Stimulated activated CD4-positive, alpha-beta T cell treated with anti-CD3 and anti-CD28 coated beads, Interleukin-12 subunit alpha, Interleukin-12 subunit beta, amount 100 ng/mL, for 48 hours (primary cell): ENCODE results near the gene HCRTR2.
"Not testable (repeated sequence)": the region's sequence is repeated elsewhere in the genome, so short reads cannot be mapped to it uniquely, and the experiment has no call there.

Experiments used
- DNase-seq, 3 donors: peaks; one replicate each; pipeline ENCODE4 v3.0.0-alpha.2; 2020; ENCODE audit warnings: low read depth in 2 of 3, low spot score in 1 of 3

Gene HCRTR2

DNA sequence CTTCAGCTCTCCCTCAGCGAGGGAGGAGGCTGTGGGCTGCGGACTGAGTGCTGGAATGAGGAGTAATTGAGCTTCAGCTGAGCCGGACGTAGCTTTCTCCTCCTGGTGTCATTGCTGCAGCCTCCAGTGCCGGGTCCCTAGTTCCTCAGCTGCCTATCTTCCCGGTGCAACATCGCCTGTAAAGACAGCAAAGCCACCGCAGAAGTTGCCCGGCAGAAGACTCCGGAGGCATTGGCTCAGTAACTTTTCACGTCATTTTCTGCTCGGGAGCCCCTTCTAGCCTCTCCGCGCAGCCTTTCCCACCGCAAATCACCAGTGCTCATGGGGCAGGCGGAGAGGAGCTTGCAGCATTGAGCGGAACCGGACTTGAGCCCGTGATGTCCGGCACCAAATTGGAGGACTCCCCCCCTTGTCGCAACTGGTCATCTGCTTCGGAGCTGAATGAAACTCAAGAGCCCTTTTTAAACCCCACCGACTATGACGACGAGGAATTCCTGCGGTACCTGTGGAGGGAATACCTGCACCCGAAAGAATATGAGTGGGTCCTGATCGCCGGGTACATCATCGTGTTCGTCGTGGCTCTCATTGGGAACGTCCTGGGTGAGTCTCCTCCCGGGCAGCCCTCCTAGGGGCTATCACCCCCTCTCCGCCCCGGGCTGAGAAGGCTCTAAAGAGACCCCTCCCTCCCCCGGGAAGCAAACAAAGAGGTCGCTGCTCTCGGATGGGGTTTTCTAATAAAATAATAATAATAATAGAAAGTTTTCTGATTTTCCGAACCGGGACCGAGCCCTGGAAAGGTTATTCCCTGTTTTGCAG, at the start of gene HCRTR2:
TSS of gene HCRTR2 (plus strand) at position 305 of the 816 bp plus-strand sequence. CDS start at position 378, 73 bp downstream.
- DNase-seq: no peak

DNA sequence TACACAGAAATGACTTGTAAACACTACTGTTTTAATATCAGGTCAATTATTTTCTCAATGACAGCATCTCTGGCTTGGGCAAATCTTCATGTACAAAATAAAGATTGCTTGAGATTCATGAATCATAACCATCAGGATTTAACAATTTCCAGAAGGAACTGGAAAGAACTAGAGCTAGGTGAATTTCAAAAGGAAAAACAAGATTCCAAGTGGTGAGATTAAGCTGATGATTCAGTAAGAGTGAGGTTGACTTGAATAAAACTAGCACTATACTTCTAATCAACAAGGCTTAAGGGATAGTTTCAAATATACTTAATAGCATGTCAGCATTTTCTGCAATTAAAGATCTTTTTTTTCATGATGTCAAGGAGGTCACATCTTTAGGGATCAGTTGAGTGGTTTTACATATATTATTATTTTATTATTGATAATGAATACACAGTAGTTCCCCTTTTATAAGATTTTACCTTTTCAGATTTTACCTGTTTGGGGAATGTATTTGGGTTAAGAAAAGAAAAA, 43.5 kb upstream of the HCRTR2 start:
- DNase-seq: no peak

DNA sequence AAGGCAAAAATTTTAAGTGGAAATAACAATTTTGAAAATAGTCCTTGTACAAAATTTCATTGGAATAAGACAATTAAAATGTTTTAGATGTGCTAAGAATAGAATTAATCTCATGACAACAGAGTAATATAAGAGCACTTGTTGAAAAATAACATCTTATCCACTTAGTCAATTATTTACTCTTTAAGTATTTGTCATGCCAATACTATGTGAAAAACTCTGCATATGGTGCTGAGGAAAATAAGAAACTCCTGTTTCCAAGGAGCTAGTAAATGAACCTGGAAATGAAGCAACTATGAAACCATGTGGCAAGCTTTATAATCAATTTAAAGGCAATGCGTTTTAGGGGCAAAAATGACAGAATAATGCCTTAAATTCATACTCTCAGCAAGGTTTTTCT, 42.7 kb upstream of the HCRTR2 start:
- no peak for DNase-seq

DNA sequence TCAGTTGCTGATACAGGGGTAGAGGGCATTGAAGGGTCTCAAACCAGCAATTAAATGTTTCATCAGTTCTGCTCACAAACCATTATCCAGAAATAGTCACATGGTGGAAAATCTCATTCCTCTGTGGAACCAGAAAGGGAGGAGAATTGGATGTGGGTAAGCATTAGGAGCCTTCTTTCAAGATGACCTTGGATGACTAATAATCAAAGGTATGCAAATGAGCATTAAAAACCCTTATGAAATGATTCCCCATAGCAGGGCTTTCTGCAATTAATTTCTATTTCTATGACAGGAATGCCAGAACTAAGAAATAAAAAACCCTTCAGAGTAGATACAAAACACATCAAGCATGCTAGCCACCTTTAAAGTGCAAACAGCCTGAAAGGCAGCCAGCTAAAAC, 37.4 kb upstream of the HCRTR2 start:
- no peak for DNase-seq

DNA sequence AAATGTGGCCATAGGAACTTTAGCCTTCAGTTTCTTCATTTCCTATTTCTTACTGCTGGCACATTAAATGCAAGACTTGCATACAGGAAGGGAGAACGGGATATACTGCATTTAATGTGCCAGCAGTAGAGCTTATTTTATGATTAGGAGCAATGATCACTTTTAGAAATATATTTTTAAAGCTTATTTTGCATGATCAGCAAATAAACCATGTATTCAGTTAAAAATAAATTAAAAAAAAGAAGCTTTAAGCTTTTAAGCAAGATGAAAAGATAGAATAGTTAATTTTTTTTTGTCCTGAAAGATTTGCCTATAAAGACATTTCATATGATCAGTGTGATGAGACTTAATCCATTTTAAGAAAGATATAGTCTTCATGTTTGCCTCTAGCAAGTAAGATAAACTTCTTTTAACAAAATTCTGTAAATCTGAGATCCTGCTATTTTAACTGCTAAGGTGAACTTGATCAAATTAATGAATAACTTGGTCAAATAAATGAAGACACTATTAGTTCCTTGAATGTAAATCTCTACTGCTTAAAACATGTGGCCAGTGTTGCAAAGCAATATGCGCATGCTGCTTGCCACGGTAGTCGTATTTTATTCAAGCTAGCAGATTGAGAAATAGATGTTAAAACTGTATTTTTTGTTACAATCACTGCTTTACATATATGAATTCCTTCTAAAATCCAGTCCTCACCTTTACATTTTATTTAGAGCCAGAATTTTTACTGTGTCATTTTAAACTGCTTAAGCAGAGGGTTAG, 36.2 kb upstream of the HCRTR2 start:
- DNase-seq: no peak

DNA sequence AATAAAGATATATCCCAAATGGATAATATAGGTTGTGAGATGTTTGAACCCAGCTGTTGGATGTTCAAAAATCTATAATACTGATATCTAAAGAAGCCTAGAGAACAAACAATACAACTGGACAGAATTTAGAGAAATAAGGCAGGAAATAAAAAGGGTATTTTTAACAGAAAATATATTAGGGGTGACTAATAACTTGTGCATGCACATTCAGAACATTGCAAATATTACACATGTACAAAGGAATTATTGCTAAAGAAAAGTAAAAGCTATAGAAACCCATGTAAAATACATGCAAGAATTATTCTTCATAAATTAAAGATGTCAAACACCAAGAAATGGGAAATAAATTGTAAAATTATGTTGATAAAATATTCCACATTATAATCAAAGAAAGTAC, 32.7 kb upstream of the HCRTR2 start:
- no peak for DNase-seq

DNA sequence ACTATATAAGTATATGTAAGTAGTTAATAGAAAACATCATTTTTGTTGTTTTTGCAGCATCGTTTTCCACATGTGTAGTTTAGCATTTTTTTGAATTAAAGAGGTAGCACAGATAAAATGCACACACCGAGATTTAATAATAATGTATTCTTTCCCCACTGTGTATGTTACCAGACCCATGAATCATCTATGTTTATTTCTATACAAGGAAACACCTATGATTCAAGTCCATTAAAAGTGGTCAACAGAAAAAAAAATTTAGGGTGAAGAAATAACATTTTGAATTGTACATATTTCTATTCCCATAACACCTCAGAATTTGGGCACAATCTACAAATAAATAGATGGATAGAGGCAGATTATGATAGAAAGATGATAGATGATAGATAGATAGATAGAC, 31.7 kb upstream of the HCRTR2 start:
- no peak for DNase-seq

DNA sequence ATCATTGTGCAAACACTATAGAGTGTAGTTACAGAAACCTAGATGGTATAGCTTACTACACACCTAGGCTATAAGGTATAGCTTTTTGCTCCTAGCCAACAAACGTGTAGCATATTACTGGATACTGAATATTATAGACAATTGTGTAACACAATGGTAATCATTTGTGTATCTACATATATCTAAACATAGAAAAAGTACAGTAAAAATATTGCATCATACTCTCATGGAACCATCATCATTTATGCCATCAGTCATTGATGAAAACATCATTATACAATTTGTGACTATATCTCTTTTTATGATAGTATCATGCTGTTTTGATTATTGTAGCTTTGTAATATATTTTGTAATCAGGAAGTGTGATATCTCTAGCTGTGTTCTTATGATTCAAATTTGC, 21.0 kb upstream of the HCRTR2 start:
- no peak for DNase-seq

DNA sequence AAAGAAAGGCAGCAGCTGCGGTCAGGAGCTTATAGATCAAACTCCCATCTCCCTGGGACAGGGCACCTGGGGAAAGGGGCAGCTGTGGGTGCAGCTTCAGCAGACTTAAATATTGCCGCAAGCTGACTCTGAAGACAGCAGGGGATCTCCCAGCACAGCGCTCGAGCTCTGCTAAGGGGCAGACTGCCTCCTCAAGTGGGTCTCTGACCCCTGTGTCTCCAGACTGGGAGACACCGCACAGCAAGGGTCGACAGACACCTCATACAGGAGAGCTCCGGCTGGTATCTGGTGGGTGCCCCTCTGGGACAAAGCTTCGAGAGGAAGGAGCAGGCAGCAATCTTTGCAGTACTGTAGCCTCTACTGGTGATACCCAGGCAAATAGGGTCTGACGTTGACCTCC, 15.5 kb upstream of the HCRTR2 start:
- not testable (repeated sequence) for DNase-seq

DNA sequence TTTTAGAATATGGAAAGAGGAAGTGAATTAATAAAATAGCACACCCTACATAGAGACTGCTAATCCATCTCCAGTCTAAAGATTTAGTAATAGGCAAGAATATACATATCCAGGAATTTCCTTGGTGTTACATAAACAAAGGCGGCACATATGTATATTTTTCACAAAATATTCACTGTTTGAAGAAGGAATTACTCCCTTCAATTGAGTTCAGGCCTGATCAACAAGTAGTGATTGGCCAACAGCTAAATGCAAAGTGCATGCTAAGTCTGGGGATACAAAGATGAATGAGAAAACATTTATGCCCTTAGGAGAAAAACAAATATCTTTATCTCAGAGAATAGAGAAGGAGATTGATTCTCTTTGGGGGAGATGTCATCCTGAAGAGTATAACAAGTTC, 6.5 kb upstream of the HCRTR2 start:
- DNase-seq: no peak

DNA sequence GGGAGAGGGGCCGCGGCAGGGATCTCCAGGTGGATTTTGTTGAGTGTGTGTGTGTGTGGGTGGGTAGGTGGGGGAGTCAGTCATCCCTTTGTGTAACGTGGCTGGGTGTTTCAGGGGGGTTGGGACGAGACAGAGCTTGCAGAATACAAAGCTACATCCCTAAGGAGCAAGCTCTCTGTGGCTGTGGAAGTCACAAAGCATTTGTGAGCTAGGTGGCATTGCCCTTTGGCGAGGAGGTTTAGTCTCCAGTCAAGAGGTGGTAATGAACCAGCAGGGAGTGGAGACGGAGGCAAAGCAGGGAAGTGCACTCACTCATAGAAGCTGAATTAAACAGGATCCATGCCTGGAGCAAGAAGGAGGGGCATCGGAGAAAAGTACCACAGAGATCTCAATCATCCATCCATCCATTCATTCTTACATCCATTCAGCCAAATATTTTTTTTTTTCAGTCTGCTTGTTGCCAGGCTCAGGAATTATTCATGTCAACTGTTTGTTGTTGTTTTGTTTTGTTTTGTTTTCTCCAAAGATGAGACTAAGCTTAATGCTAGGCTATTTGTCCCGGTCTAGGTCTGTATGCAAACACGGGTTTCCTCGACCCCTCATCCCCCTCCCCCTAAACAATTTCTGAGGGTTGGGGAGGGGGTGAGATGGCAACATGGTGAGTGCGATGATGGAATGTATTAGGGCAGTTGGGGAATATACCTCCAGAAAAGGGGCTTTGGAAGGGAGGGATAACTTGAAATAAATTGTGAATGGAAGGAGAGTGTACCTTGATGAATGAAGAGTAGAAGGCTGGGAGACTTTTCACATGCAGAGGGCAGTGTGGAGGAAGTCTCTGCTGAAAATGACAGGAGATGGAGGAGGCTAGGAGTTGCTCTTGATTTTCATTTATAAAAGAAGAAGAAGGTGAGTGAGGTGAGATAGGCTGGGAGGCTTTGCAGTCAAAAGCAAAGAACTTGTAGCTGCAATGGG, 1.0 kb downstream of the HCRTR2 start:
- DNase-seq: no peak

DNA sequence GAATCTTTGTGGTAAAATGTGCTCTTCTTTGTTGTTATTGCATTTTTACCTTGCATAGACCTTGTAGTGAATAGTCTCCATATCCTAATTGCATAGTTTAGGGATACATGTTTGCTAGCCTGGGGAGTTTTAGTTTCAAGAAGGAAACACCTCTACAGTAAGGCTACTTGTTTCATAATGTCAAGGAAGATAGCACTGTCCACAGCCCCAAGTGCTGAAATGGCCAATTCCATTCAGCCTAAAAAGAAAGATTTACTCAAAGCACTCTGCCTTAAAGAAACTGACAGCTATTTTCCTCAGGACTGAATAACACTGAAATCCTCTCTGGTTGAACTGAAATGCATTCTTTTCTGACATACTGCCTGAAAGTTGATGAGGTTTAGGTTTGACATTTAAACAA, 2.6 kb downstream of the HCRTR2 start:
- no peak for DNase-seq

DNA sequence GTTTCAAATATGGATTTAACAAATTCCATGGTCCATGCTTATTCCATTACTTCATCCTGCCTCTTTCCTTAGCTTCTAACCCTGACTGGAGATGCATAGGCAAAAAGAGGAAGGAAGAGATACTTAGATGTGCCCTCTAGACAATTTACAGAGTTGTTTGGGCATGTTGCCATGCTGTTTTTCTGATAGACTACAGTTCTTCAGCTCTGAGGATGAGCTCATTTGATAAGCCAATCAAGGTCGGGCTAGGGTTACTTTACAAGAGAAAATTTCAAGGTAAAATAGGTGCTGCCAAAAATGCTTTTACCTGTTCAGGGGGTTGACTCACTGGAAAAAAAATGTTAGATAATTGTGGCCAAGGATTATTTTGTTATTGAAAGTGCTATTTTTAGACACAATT, 5.9 kb downstream of the HCRTR2 start:
- no peak for DNase-seq

DNA sequence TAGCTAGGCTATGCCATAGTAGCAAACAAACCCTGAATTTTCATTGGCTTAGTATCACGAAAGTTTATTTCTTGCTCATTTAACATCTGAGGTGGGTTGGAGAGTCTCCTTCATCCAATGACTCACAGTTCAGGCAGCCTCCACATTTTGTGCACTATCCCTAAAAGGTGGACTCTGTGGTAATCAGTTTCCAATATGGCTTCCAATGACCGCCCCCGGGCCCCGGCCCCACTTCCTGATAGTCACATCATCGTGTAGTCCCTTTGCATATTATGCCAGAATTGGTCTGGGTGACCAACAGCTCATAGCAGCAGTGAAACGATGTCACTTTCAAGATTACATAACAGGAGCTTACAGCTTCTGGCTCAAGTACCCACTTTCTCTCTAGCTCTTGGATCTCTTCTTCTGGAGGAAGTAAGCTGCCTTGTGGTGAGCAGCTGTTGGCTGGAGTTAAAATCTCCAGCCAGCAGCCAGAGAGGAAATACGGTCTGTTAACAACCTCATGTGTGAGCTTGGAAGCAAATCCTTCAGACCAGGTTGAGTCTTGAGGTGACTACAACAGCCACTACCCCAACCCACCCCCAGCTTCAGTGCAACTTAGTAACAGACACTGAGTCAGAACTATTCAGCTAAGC, 7.8 kb downstream of the HCRTR2 start:
- no peak for DNase-seq

DNA sequence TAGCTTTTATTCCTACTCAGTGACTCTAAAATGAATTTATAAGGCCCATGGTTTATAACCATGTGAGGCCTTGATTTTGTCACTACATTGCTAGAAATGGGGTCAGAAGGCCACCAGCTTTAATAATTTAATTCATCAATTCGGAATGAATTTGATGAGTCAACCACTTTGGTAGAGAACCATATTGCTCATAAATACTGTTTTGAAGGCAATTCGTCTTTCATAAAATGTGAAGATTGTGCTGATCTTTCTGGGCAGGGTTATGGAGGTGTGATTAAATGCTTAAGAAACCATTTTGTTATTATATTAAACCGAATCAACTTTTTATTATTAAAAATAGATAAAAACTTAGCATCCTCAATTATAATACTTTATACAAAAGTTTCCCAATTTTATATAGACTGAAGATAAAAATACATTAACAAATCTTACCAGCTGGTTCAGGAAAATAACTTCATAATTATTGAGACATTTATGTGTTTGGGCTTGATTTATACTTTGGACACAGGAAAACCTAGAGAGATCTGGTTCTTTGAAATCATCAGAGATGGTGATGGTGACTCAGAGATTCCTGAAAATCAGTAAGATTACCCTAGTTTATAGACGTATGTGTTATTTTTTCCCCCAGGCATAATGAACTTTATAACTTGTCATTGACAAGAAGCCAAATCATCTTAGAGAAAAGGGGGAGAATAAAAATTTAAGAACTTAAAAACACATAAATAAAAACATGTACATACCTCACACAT, 10.6 kb downstream of the HCRTR2 start:
- no peak for DNase-seq

DNA sequence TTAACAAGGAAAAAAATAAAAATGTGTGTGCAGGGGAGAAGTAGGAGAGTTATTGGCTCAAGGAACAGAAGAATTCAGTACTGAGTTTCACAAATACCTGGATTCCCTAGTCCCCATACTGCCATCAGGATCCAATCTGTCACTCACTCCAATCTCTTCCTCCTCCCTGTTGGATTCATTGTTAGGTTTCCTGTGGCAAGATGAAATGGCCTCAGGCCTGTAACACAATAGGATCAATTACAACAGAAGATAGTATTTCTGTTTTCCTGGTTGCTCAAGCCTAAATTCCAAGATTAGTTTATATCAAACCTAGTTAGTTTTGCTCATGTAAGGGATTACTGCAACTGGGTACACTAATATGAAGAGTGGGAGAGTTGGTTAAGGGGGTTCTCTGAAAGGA, 24.4 kb downstream of the HCRTR2 start:
- no peak for DNase-seq

DNA sequence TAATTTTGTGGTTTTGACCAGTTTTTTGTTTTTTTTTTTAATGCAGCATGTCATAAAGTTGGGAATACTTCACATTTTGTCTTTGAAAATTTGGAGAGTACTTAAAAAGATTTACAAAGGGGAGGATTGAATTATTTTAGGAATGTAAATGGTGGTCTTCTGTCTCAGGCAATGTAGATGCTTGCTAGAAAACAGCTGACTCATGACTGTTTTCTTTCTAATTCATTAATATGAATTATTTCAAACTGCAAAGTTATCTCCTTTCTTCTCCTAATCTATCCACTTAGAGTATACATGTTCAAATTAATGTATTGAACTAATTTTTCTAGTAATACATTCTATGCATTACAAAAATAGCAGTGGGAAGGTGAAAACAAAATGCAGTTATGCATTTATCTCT, 24.9 kb downstream of the HCRTR2 start:
- no peak for DNase-seq

DNA sequence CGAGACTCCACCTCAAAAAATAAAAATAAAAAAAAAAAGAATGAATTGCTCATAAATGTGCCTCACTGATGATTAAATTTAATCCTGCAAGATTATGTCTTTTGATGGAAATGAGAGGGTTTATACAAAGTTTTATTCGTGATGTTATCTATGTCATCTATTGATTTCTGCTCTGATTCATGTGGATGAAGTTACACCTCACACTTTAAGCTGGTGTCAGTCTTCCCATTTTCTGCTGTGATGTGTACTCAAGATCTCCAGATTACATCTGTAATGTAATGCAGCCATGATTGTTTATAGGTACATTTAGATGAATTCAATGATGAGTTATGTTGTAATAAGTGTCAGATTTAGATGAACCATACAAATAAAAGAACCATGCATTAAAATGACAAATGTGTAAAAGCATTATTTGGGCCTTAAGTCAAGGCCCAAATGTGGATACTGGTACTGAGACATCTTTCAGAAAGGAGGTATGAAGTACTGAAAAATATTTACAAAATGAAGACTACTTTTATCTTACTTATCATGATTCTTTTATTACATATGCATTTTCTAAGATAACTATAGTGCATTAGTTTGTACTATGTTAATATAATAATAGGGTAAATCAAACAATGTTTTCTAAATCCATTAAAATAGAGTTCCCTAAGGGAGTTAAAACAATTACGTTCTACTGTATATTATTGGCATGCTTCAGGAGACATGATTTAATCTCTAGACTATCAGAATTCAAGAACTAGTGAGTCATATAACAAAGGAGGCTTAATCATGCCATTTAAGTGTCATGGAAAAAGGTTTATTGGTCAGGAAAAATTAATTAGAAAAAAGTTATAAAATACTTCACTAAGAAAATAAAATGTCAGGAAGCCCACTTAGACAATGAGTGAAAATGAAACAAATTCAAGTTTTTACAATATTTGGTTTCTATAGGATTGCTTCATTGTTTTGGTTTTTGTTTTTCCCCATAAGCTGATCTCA, 34.5 kb downstream of the HCRTR2 start:
- DNase-seq: no peak

DNA sequence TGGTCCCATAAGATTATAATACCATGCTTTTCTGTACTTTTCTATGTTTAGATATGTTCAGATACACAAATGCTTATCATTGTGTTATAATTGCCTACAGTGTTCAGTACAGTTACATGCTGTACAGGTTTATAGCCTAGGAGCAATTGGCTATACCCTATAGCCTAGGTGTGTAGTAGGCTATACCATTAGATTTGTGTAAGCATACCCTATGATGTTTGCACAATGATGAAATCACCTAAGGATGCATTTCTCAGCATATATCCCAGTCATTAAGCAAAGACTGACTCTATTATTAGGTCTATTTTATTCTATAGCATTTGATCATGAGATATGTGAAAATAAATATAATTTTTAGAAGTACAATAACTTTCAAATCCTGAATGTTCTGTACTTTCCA, 36.6 kb downstream of the HCRTR2 start:
- no peak for DNase-seq
